H9 (cell line): Measurements from ENCODE around the gene CPE. TPM values are rescaled to one million over a fixed set of nuclear protein-coding genes. Genes with fewer than 3 reads are reported as not detected.

Source experiments
- DNase-seq: peaks from one replicate; pipeline ENCODE4 v3.0.0-alpha.2; 2017
- H2AFZ ChIP-seq: one replicate; pipeline ENCODE4 v1.6.1; 2013; ENCODE audit warnings: mild to moderate bottlenecking, low read length, control low read depth, moderate library complexity
- H2AK5ac ChIP-seq: 2 replicates; pipeline ENCODE4 v1.6.1; 2013; ENCODE audit warnings: low read length, control low read depth, mixed read lengths; ENCODE audit not compliant: insufficient read length
- H2BK120ac ChIP-seq: one replicate; pipeline ENCODE4 v1.6.1; 2013; ENCODE audit warnings: low read depth, mild to moderate bottlenecking, low read length, control low read depth, inconsistent platforms; ENCODE audit not compliant: poor library complexity, severe bottlenecking
- H2BK12ac ChIP-seq: 2 replicates; pipeline ENCODE4 v1.6.1; 2013; ENCODE audit warnings: low read length, control low read depth, mixed read lengths, low read depth; ENCODE audit not compliant: insufficient read length
- H2BK15ac ChIP-seq: 2 replicates; pipeline ENCODE4 v1.6.1; 2013; ENCODE audit warnings: low read depth, low read length, control low read depth
- H2BK20ac ChIP-seq: one replicate; pipeline ENCODE4 v1.6.1; 2013; ENCODE audit warnings: low read depth, mild to moderate bottlenecking, low read length, control low read depth, inconsistent platforms; ENCODE audit not compliant: poor library complexity, severe bottlenecking
- H2BK5ac ChIP-seq: 2 replicates; pipeline ENCODE4 v1.6.1; 2013; ENCODE audit warnings: low read length, control low read depth, mixed read lengths; ENCODE audit not compliant: insufficient read length
- H3K14ac ChIP-seq: 2 replicates; pipeline ENCODE4 v1.6.1; 2013; ENCODE audit warnings: low read length, control low read depth; ENCODE audit not compliant: insufficient read depth
- H3K18ac ChIP-seq: 2 replicates; pipeline ENCODE4 v1.6.1; 2013; ENCODE audit warnings: low read depth, mild to moderate bottlenecking, mixed read lengths, low read length, control low read depth; ENCODE audit not compliant: insufficient read length
- H3K23ac ChIP-seq: 2 replicates; pipeline ENCODE4 v1.6.1; 2013; ENCODE audit warnings: low read length, control low read depth, mixed read lengths, low read depth; ENCODE audit not compliant: insufficient read length
- H3K23me2 ChIP-seq: 2 replicates; pipeline ENCODE4 v1.6.1; 2013; ENCODE audit warnings: low read depth, mild to moderate bottlenecking, mixed read lengths, low read length, control low read depth; ENCODE audit not compliant: insufficient read length, poor library complexity, severe bottlenecking
- H3K27ac ChIP-seq: 2 replicates; pipeline ENCODE4 v1.5.1; 2013; ENCODE audit warnings: low read length, control low read depth, mixed read lengths, low read depth; ENCODE audit not compliant: insufficient read length
- H3K27me3 ChIP-seq: 2 replicates; pipeline ENCODE4 v1.6.1; 2013; ENCODE audit warnings: low read length, control low read depth, inconsistent platforms; ENCODE audit not compliant: insufficient read depth
- H3K4ac ChIP-seq: 2 replicates; pipeline ENCODE4 v1.6.1; 2013; ENCODE audit warnings: low read depth, mild to moderate bottlenecking, control low read depth, inconsistent platforms, low read length, moderate library complexity
- H3K4me1 ChIP-seq: 2 replicates; pipeline ENCODE4 v1.6.1; 2013; ENCODE audit warnings: low read length, control low read depth, inconsistent platforms; ENCODE audit not compliant: insufficient read depth
- H3K4me2 ChIP-seq: 2 replicates; pipeline ENCODE4 v1.6.1; 2013; ENCODE audit warnings: low read length, control low read depth, mixed read lengths; ENCODE audit not compliant: insufficient read length, insufficient read depth
- H3K56ac ChIP-seq: 2 replicates; pipeline ENCODE4 v1.6.1; 2013; ENCODE audit warnings: low read depth, mild to moderate bottlenecking, mixed read lengths, low read length, control low read depth; ENCODE audit not compliant: insufficient read length
- H3K79me1 ChIP-seq: 2 replicates; pipeline ENCODE4 v1.6.1; 2013; ENCODE audit warnings: low read depth, mild to moderate bottlenecking, moderate library complexity, low read length, control low read depth, inconsistent platforms; ENCODE audit not compliant: insufficient read depth, poor library complexity, severe bottlenecking
- H3K79me2 ChIP-seq: 2 replicates; pipeline ENCODE4 v1.6.1; 2013; ENCODE audit warnings: low read length, control low read depth, inconsistent platforms; ENCODE audit not compliant: insufficient read depth
- H3K9ac ChIP-seq: 2 replicates; pipeline ENCODE4 v1.6.1; 2013; ENCODE audit warnings: low read length, control low read depth, mixed read lengths; ENCODE audit not compliant: insufficient read length; ENCODE audit errors: extremely low read depth
- H3K9me3 ChIP-seq: one replicate; pipeline ENCODE4 v1.6.1; 2013; ENCODE audit warnings: low read depth, low read length, inconsistent platforms; ENCODE audit not compliant: control insufficient read depth
- H3T11ph ChIP-seq: one replicate; pipeline ENCODE4 v1.6.1; 2013; ENCODE audit warnings: mild to moderate bottlenecking, low read length, control low read depth, inconsistent platforms
- H4K20me1 ChIP-seq: one replicate; pipeline ENCODE4 v1.6.1; 2013; ENCODE audit not compliant: control insufficient read depth, insufficient read length, insufficient read depth
- H4K5ac ChIP-seq: 2 replicates; pipeline ENCODE4 v1.6.1; 2013; ENCODE audit warnings: low read depth, mild to moderate bottlenecking, mixed read lengths, low read length, control low read depth; ENCODE audit not compliant: insufficient read length
- H4K8ac ChIP-seq: replicated peaks from 2 replicates; pipeline ENCODE4 v1.6.1; 2013; ENCODE audit warnings: low read length, control low read depth, mixed read lengths, low read depth; ENCODE audit not compliant: insufficient read length
- H4K91ac ChIP-seq: 2 replicates; pipeline ENCODE4 v1.6.1; 2013; ENCODE audit warnings: low read depth, mild to moderate bottlenecking, moderate library complexity, mixed read lengths, low read length, control low read depth; ENCODE audit not compliant: insufficient read length
- H3K27ac Mint-ChIP-seq, 3 experiments: 2 replicates in 2 of 3; 3 replicates in 1 of 3; pipeline ENCODE4 v1.8.0; 2020 to 2021; ENCODE audit warnings: mixed read lengths in 3 of 3, mild to moderate bottlenecking in 1 of 3, moderate library complexity in 1 of 3
- H3K27me3 Mint-ChIP-seq: 2 replicates; pipeline ENCODE4 v1.8.0; 2021; ENCODE audit warnings: low read depth, mild to moderate bottlenecking, moderate library complexity, mixed read lengths
- H3K36me3 Mint-ChIP-seq, 3 experiments: 2 replicates in 2 of 3; 3 replicates in 1 of 3; pipeline ENCODE4 v1.8.0; 2020 to 2021; ENCODE audit warnings: low read depth in 3 of 3, mixed read lengths in 3 of 3; ENCODE audit not compliant: insufficient read depth in 1 of 3
- H3K4me1 Mint-ChIP-seq, 2 experiments: 2 replicates each; pipeline ENCODE4 v1.8.0; 2020; ENCODE audit warnings: mixed read lengths in 2 of 2
- H3K4me3 Mint-ChIP-seq, 2 experiments: 2 replicates in 1 of 2; 3 replicates in 1 of 2; pipeline ENCODE4 v1.8.0; 2020 to 2021; ENCODE audit warnings: mild to moderate bottlenecking in 2 of 2, mixed read lengths in 2 of 2, moderate library complexity in 1 of 2
- H3K9me3 Mint-ChIP-seq, 2 experiments: 2 replicates in 1 of 2; 3 replicates in 1 of 2; pipeline ENCODE4 v1.8.0; 2020; ENCODE audit warnings: mild to moderate bottlenecking in 2 of 2, mixed read lengths in 2 of 2, moderate library complexity in 1 of 2
- WGBS: extraction: QIAGEN DNeasy Blood & Tissue Kit; methylation state at CpG from one replicate; pipeline ENCODE4 v1.1.7; 2013; ENCODE audit warnings: missing lambda C conversion rate, low lambda C conversion rate, mixed read lengths; ENCODE audit not compliant: insufficient read length; ENCODE audit errors: extremely low coverage; 5-methylcytosine and 5-hydroxymethylcytosine counted together
- total RNA-seq: library from RNA; stranded (reverse); gene quantifications from 2 replicates; pipeline ENCODE4 v1.2.1, GENCODE V29; 2021
- TF ChIP-seq, protein P1 (sequence below): fragments of 200-600 bp; sonication (generic); conservative IDR thresholded peaks from 3 replicates; pipeline ENCODE4 v1.8.0; 2021; ENCODE audit warnings: antibody characterized with exemption, mild to moderate bottlenecking

The CPE gene
- total RNA-seq, 1 experiment from 2014 or later, result 10.0 TPM

DNA sequence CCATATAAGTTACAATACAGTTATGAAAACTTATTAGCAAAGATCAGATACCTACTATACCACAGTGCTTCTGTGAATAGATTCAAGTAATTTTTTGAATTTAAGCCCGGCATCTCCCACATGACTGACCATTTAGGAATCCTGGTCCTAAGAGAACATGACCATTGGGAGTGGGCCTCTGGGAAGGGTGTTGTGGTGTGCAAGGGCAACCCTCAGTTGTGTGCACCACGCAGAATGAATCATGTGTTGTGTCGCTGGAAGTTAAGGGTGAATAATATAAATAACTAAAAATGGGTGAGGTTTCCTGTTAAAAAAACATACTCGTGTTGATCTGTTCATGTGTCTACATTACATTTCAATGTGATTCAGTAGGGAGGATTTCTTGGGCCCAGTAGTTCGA, 15.5 kb downstream of the CPE start:
- no peak overlapping the region for H3K9ac ChIP-seq
- Mint-ChIP-seq H3K36me3 (no peaks in the 10 kb centered on the region), H3K4me3 (no peak overlapping the region), H3K4me1 (peaks cover 3 to 4% of the 10 kb centered on the region in 2 experiments; a peak in 3 of 4 replicates), H3K9me3 (no peaks in the 10 kb centered on the region), H3K27ac (no peak overlapping the region), H3K27me3 (no peaks in the 10 kb centered on the region)
- H3K79me1 ChIP-seq, result no peaks in the 10 kb centered on the region
- H3K27ac ChIP-seq, result no peak overlapping the region
- H4K8ac ChIP-seq, result no peak overlapping the region
- no peak overlapping the region for H3K56ac ChIP-seq
- TF ChIP-seq, protein P1, sequence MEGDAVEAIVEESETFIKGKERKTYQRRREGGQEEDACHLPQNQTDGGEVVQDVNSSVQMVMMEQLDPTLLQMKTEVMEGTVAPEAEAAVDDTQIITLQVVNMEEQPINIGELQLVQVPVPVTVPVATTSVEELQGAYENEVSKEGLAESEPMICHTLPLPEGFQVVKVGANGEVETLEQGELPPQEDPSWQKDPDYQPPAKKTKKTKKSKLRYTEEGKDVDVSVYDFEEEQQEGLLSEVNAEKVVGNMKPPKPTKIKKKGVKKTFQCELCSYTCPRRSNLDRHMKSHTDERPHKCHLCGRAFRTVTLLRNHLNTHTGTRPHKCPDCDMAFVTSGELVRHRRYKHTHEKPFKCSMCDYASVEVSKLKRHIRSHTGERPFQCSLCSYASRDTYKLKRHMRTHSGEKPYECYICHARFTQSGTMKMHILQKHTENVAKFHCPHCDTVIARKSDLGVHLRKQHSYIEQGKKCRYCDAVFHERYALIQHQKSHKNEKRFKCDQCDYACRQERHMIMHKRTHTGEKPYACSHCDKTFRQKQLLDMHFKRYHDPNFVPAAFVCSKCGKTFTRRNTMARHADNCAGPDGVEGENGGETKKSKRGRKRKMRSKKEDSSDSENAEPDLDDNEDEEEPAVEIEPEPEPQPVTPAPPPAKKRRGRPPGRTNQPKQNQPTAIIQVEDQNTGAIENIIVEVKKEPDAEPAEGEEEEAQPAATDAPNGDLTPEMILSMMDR, result no peak
- H2AK5ac ChIP-seq, result no peak overlapping the region
- H2BK120ac ChIP-seq, result no peak overlapping the region
- no peaks in the 10 kb centered on the region for H3K23me2 ChIP-seq
- H3K18ac ChIP-seq, result no peak overlapping the region
- H3K14ac ChIP-seq, result no peak overlapping the region
- no peak overlapping the region for H2BK15ac ChIP-seq
- H3K4me2 ChIP-seq, result no peak overlapping the region
- no peak overlapping the region for H4K5ac ChIP-seq
- H4K20me1 ChIP-seq, result no peaks in the 10 kb centered on the region
- no peaks in the 10 kb centered on the region for H3K9me3 ChIP-seq
- H3K4me1 ChIP-seq, result no peaks in the 10 kb centered on the region
- H2BK20ac ChIP-seq, result no peak overlapping the region
- H3K27me3 ChIP-seq, result no peaks in the 10 kb centered on the region
- no peak for DNase-seq
- H4K91ac ChIP-seq, result no peak overlapping the region
- H2BK12ac ChIP-seq, result no peak overlapping the region
- H3K23ac ChIP-seq, result no peak overlapping the region
- no peak overlapping the region for H3K4ac ChIP-seq
- H3T11ph ChIP-seq, result no peak overlapping the region
- H3K79me2 ChIP-seq, result no peaks in the 10 kb centered on the region
- no peak overlapping the region for H2BK5ac ChIP-seq
- no peak overlapping the region for H2AFZ ChIP-seq
- WGBS, result no CpG with 5 or more reads among the region's 5 CpGs
